GM23338 (cell line): ENCODE data around the gene DLL1. TPM values are rescaled to one million over a fixed set of nuclear protein-coding genes. Genes with fewer than 3 reads are reported as not detected.
"Not testable (repeated sequence)": the region's sequence is repeated elsewhere in the genome, so short reads cannot be mapped to it uniquely, and the experiment has no call there.

Experiments
- ATAC-seq: fragments of 200-7000 bp; cut with Tn5 transposase; 3 replicates; pipeline ENCODE4 v1.9.1; 2020
- DNase-seq: peaks from one replicate; pipeline ENCODE4 v3.0.0-alpha.2; 2015; ENCODE audit warnings: low spot score
- H2AFZ ChIP-seq: fragments of 200-600 bp; sonication (generic); 2 replicates; pipeline ENCODE4 v1.8.0; 2016; ENCODE audit warnings: antibody characterized with exemption, mild to moderate bottlenecking, moderate library complexity
- H3F3A ChIP-seq: fragments of 200-600 bp; sonication (generic); replicated peaks from 2 replicates; pipeline ENCODE4 v1.8.0; 2017; ENCODE audit warnings: antibody characterized with exemption, mixed run types, low read depth
- H3K27ac ChIP-seq: fragments of 200-600 bp; sonication (generic); 2 replicates; pipeline ENCODE4 v1.6.1; 2016; ENCODE audit warnings: low read depth
- H3K27me3 ChIP-seq: fragments of 200-600 bp; sonication (generic); 2 replicates; pipeline ENCODE4 v1.8.0; 2016; ENCODE audit warnings: mild to moderate bottlenecking, mixed run types, moderate library complexity; ENCODE audit not compliant: insufficient read depth
- H3K36me3 ChIP-seq: fragments of 200-600 bp; sonication (generic); 2 replicates; pipeline ENCODE4 v1.8.0; 2016; ENCODE audit warnings: mild to moderate bottlenecking; ENCODE audit not compliant: insufficient read depth
- H3K4me1 ChIP-seq: fragments of 200-600 bp; sonication (generic); 2 replicates; pipeline ENCODE4 v1.8.0; 2016; ENCODE audit warnings: mild to moderate bottlenecking, moderate library complexity; ENCODE audit not compliant: insufficient read depth
- H3K4me2 ChIP-seq: fragments of 200-600 bp; sonication (generic); 2 replicates; pipeline ENCODE4 v1.7.1; 2017; ENCODE audit warnings: mixed run types
- H3K4me3 ChIP-seq: fragments of 200-600 bp; sonication (generic); 2 replicates; pipeline ENCODE4 v1.6.1; 2016; ENCODE audit warnings: mixed run types
- H3K79me2 ChIP-seq: fragments of 200-600 bp; sonication (generic); replicated peaks from 2 replicates; pipeline ENCODE4 v1.8.0; 2017; ENCODE audit warnings: mild to moderate bottlenecking; ENCODE audit not compliant: insufficient read depth
- H3K9me2 ChIP-seq: fragments of 200-600 bp; sonication (generic); 2 replicates; pipeline ENCODE4 v1.8.0; 2017; ENCODE audit not compliant: insufficient read depth
- H4K20me1 ChIP-seq: fragments of 200-600 bp; sonication (generic); replicated peaks from 2 replicates; pipeline ENCODE4 v1.8.0; 2017; ENCODE audit warnings: mild to moderate bottlenecking; ENCODE audit not compliant: insufficient read depth
- H3K27ac Mint-ChIP-seq: 2 replicates; pipeline ENCODE4 v1.8.0; 2020; ENCODE audit warnings: inconsistent platforms, mild to moderate bottlenecking, moderate library complexity, mixed read lengths
- H3K27me3 Mint-ChIP-seq: 3 replicates; pipeline ENCODE4 v1.8.0; 2022; ENCODE audit warnings: low read depth, mild to moderate bottlenecking, moderate library complexity, mixed read lengths, inconsistent platforms; ENCODE audit not compliant: insufficient read depth, poor library complexity
- H3K36me3 Mint-ChIP-seq: 3 replicates; pipeline ENCODE4 v1.8.0; 2021; ENCODE audit warnings: low read depth, mild to moderate bottlenecking, inconsistent platforms, moderate library complexity, mixed read lengths
- H3K4me1 Mint-ChIP-seq: 3 replicates; pipeline ENCODE4 v1.8.0; 2020; ENCODE audit warnings: mild to moderate bottlenecking, inconsistent platforms, mixed read lengths
- H3K4me3 Mint-ChIP-seq: 3 replicates; pipeline ENCODE4 v1.8.0; 2021; ENCODE audit warnings: moderate library complexity, mild to moderate bottlenecking, inconsistent platforms, mixed read lengths
- H3K9me3 Mint-ChIP-seq: 3 replicates; pipeline ENCODE4 v1.8.0; 2020; ENCODE audit warnings: moderate library complexity, mild to moderate bottlenecking, inconsistent platforms, mixed read lengths
- CTCF ChIP-seq, 2 experiments: fragments of 200-600 bp in 1 of 2; sonication (generic) in 1 of 2; conservative IDR thresholded peaks; 2 replicates each; pipeline versions ENCODE4 v1.5.1 to v1.6.1; 2016 to 2017; ENCODE audit warnings: antibody characterized with exemption in 2 of 2, low read depth in 2 of 2, mild to moderate bottlenecking in 2 of 2, moderate library complexity in 1 of 2
- ETS1 ChIP-seq: IDR thresholded peaks from 2 replicates; pipeline ENCODE4 v1.6.1; 2016; ENCODE audit warnings: antibody characterized with exemption
- EZH2 ChIP-seq: fragments of 200-600 bp; sonication (generic); IDR thresholded peaks from one replicate; pipeline ENCODE4 v1.8.0; 2017; ENCODE audit warnings: antibody characterized with exemption, mild to moderate bottlenecking, low read depth; ENCODE audit not compliant: unreplicated experiment
- JUNB ChIP-seq: IDR thresholded peaks from one replicate; pipeline ENCODE4 v1.6.1; 2016; ENCODE audit warnings: antibody characterized with exemption; ENCODE audit not compliant: unreplicated experiment
- POLR2AphosphoS5 ChIP-seq: IDR thresholded peaks from 2 replicates; pipeline ENCODE4 v1.6.1; 2016; ENCODE audit warnings: antibody characterized with exemption, low read depth
- STAT1 ChIP-seq: IDR thresholded peaks from one replicate; pipeline ENCODE4 v1.6.1; 2016; ENCODE audit warnings: antibody characterized with exemption; ENCODE audit not compliant: unreplicated experiment
- long read RNA-seq: library from polyadenylated mRNA; unstranded; transcript quantifications from one replicate; pipeline ENCODE4 v2.0.0, GENCODE V29; 2020; ENCODE audit not compliant: unreplicated experiment
- polyA plus RNA-seq: library from polyadenylated mRNA; unstranded; fragments of >200 nt; fragmentation: Nextera tagmentation; extraction: Ambion mirVana; gene quantifications from 2 replicates; pipeline ENCODE4 v1.2.1, GENCODE V29; 2016
- total RNA-seq: library from RNA; depleted of rRNA; stranded (reverse); fragments of >200 nt; shearing (Covaris generic); gene quantifications from 2 replicates; pipeline ENCODE4 v1.2.3, GENCODE V29; 2014; rRNA removed

Gene DLL1
- 4.6 and 4.8 TPM in 2 replicates for total RNA-seq
- polyA plus RNA-seq, result 2.2 and 2.6 TPM in 2 replicates
- long read RNA-seq, partial matches to known transcripts, result 1 of 4 reads
- long read RNA-seq, other reads (novel, unspliced or antisense), result 3 of 4 reads

- ATAC-seq, result peak; percentile 12
- H3K4me1 Mint-ChIP-seq, result peaks cover 63% of the 10 kb centered on the region
- H3K4me1 ChIP-seq, result peaks cover 48% of the 10 kb centered on the region
These were observed at the start of gene DLL1 for GRCh38 chr6:170290296-170291128. Gene DLL1, minus strand, starts transcription at chr6:170291078. Its CDS starts 939 bp downstream, at chr6:170290139.

GRCh38 chr6:170335199-170335598 is 44.3 kb upstream of the DLL1 start:
- H3K4me3 Mint-ChIP-seq, DNase-seq, ATAC-seq, H3K9me3 Mint-ChIP-seq, H3K4me2 ChIP-seq, H3K4me3 ChIP-seq, H3K4me1 ChIP-seq, H3K27ac ChIP-seq, H3K27me3 Mint-ChIP-seq, H3F3A ChIP-seq, H3K4me1 Mint-ChIP-seq, H2AFZ ChIP-seq, H4K20me1 ChIP-seq, H3K27ac Mint-ChIP-seq, H3K36me3 ChIP-seq, H3K9me2 ChIP-seq, H3K27me3 ChIP-seq: not testable (repeated sequence)
- H3K79me2 ChIP-seq, result peaks cover 20% of the 10 kb centered on the region; the same call in 1 of the 2 replicates
- peaks cover 42% of the 10 kb centered on the region; the same call in 2 of the 3 replicates for H3K36me3 Mint-ChIP-seq

More at GRCh38 chr6:170290296-170291128, at the start of gene DLL1:
- Mint-ChIP-seq H3K36me3 (peaks cover 11% of the 10 kb centered on the region), H3K4me3 (peak within 1 kb of the TSS; percentile 89), H3K27ac (no peak within 1 kb of the TSS), H3K9me3 (peaks cover 8% of the 10 kb centered on the region), H3K27me3 (peaks cover 84% of the 10 kb centered on the region)
- peak; percentile 87 for DNase-seq
- Histone ChIP-seq H3K27ac (no peak within 1 kb of the TSS), H3F3A (peaks cover 24% of the 10 kb centered on the region), H3K36me3 (no peaks in the 10 kb centered on the region), H3K4me2 (peak within 1 kb of the TSS; percentile 95), H4K20me1 (no peaks in the 10 kb centered on the region; the same call in 1 of the 2 replicates), H2AFZ (peak within 1 kb of the TSS; percentile 94), H3K27me3 (peaks cover 92% of the 10 kb centered on the region), H3K4me3 (peak within 1 kb of the TSS; percentile 78), H3K9me2 (no peaks in the 10 kb centered on the region), H3K79me2 (no peaks in the 10 kb centered on the region)
- peak; percentile 75 for TF ChIP-seq EZH2
- TF ChIP-seq POLR2AphosphoS5, result peak; percentile 80
- TF ChIP-seq CTCF (conservative IDR thresholded peaks at IDR 0.05; ENCODE audit: low read depth in 2 of 2), result no peak
- TF ChIP-seq JUNB, result no peak

- H3K27me3 Mint-ChIP-seq, result no peaks in the 10 kb centered on the region
- no peaks in the 10 kb centered on the region for H3K9me3 Mint-ChIP-seq
- Histone ChIP-seq H3K4me1 (no peaks in the 10 kb centered on the region), H3K36me3 (no peaks in the 10 kb centered on the region), H3K4me2 (no peak overlapping the region), H4K20me1 (no peaks in the 10 kb centered on the region), H3K9me2 (no peaks in the 10 kb centered on the region), H2AFZ (no peak overlapping the region), H3K4me3 (no peak overlapping the region), H3K79me2 (no peaks in the 10 kb centered on the region), H3K27ac (no peak overlapping the region), H3K27me3 (no peaks in the 10 kb centered on the region), H3F3A (no peaks in the 10 kb centered on the region)
- H3K27ac Mint-ChIP-seq, result no peak overlapping the region
- no peak for ATAC-seq
- peaks cover 21% of the 10 kb centered on the region; the same call in 2 of the 3 replicates for H3K36me3 Mint-ChIP-seq
- no peaks in the 10 kb centered on the region for H3K4me1 Mint-ChIP-seq
- no peak for DNase-seq
- no peak overlapping the region for H3K4me3 Mint-ChIP-seq
- TF ChIP-seq ETS1, result no peak
- TF ChIP-seq STAT1, result no peak
These were observed 38.4 kb upstream of the DLL1 start for GRCh38 chr6:170329321-170329720.
